22Rv1 (cell line): Measurements from ENCODE around the gene TGIF2.

Experiments used
- ZFX ChIP-seq: fragments of 450-650 bp; IDR thresholded peaks from 2 replicates; pipeline ENCODE4 v1.6.1; 2017; ENCODE audit warnings: antibody characterized with exemption, borderline replicate concordance
- TF ChIP-seq, protein P1 (sequence below): fragments of 450-650 bp; IDR thresholded peaks from 2 replicates; pipeline ENCODE4 v1.5.1; 2017; ENCODE audit warnings: mild to moderate bottlenecking

- no peak for TF ChIP-seq ZFX
- TF ChIP-seq, protein P1, sequence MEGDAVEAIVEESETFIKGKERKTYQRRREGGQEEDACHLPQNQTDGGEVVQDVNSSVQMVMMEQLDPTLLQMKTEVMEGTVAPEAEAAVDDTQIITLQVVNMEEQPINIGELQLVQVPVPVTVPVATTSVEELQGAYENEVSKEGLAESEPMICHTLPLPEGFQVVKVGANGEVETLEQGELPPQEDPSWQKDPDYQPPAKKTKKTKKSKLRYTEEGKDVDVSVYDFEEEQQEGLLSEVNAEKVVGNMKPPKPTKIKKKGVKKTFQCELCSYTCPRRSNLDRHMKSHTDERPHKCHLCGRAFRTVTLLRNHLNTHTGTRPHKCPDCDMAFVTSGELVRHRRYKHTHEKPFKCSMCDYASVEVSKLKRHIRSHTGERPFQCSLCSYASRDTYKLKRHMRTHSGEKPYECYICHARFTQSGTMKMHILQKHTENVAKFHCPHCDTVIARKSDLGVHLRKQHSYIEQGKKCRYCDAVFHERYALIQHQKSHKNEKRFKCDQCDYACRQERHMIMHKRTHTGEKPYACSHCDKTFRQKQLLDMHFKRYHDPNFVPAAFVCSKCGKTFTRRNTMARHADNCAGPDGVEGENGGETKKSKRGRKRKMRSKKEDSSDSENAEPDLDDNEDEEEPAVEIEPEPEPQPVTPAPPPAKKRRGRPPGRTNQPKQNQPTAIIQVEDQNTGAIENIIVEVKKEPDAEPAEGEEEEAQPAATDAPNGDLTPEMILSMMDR, result no peak
These were observed 1.2 kb downstream of the TGIF2 start for GRCh38 chr20:36574366-36575135.
